Right cardiac atrium (tissue), 5 donors: ENCODE results near the gene ITGB7. TPM values are rescaled to one million over a fixed set of nuclear protein-coding genes. Genes with fewer than 3 reads are reported as not detected.

Experiments used
- ATAC-seq, 2 donors: fragments of 200-7000 bp; cut with Tn5 transposase; one replicate each; pipeline versions ENCODE4 v1.8.0 to v1.9.1; 2020; ENCODE audit warnings: moderate library complexity in 2 of 2, mild to moderate bottlenecking in 1 of 2
- DNase-seq, 3 donors: peaks; one replicate each; pipeline ENCODE4 v3.0.0-alpha.2; 2020
- H3K27ac ChIP-seq: one replicate; pipeline ENCODE4 v1.5.1; 2013; ENCODE audit warnings: mild to moderate bottlenecking, low read length, control low read depth, moderate library complexity
- H3K27me3 ChIP-seq: one replicate; pipeline ENCODE4 v1.6.1; 2013; ENCODE audit not compliant: control insufficient read depth, insufficient read depth
- H3K4me1 ChIP-seq: one replicate; pipeline ENCODE4 v1.6.1; 2013; ENCODE audit warnings: low read length; ENCODE audit not compliant: control insufficient read depth, insufficient read depth
- H3K4me3 ChIP-seq: one replicate; pipeline ENCODE4 v1.5.1; 2013; ENCODE audit warnings: low read length, control low read depth
- H3K9me3 ChIP-seq: one replicate; pipeline ENCODE4 v1.6.1; 2013; ENCODE audit warnings: low read length; ENCODE audit not compliant: control insufficient read depth
- WGBS: extraction: QIAGEN DNeasy Blood & Tissue Kit; methylation state at CpG from one replicate; pipeline ENCODE4 v1.1.7; 2013; 5-methylcytosine and 5-hydroxymethylcytosine counted together
- intact Hi-C, 4 donors: fragments of 100-400 bp; cut with DNase I; formaldehyde crosslinking; loops; one replicate each; pipeline versions ENCODE4 v1.11.0 to v1.14.0; 2022 to 2023
- polyA plus RNA-seq: library from polyadenylated mRNA; stranded (reverse); fragments of 200-250 nt; gene quantifications from one replicate; pipeline ENCODE4 v1.2.3, GENCODE V29; 2013
- total RNA-seq, 4 donors: library from RNA; stranded (reverse); fragmentation: NEBNext Ultra II Directional; extraction: Animal tissue kit (Norgen Biotek cat#: 25700); gene quantifications; one replicate each; pipeline ENCODE4 v1.2.1, GENCODE V29; 2021
- donor health status: healthy with polysubstance abuse.
- donor health status: DM: no; HTN: yes; CAD: no.
- donor health status: DM: no; HTN: no; CAD: no.
- donor health status: DM: no; HTN: yes; CAD: no; lungs with severe emphysema.
- donor health status: DM: yes; HTN: yes; CAD: no.

ITGB7 gene
- total and polyA plus RNA-seq, 5 donors: 0.45 to 2.8 (median 0.97) TPM

GRCh38 chr12:53230108-53230845 is 23.2 kb upstream of the ITGB7 start:
- ATAC-seq (no peak), DNase-seq (no peak)
- intact Hi-C loops: no loop called here
- Histone ChIP-seq H3K9me3 (no peaks in the 10 kb centered on the region), H3K4me1 (peaks cover 16% of the 10 kb centered on the region), H3K27ac (no peak overlapping the region), H3K27me3 (no peaks in the 10 kb centered on the region), H3K4me3 (no peak overlapping the region)
- 84% methylated on average over 10 of the region's 10 CpGs for WGBS

- no peak for DNase-seq
- intact Hi-C loops: no loop called here
- Histone ChIP-seq H3K27ac (no peak overlapping the region), H3K9me3 (no peaks in the 10 kb centered on the region), H3K4me3 (no peak overlapping the region), H3K4me1 (peaks cover 16% of the 10 kb centered on the region), H3K27me3 (no peaks in the 10 kb centered on the region)
- no peak for ATAC-seq
- 88% methylated on average over 2 of the region's 2 CpGs for WGBS
Observed at GRCh38 chr12:53229454-53229853, 22.4 kb upstream of the ITGB7 start.

DNA sequence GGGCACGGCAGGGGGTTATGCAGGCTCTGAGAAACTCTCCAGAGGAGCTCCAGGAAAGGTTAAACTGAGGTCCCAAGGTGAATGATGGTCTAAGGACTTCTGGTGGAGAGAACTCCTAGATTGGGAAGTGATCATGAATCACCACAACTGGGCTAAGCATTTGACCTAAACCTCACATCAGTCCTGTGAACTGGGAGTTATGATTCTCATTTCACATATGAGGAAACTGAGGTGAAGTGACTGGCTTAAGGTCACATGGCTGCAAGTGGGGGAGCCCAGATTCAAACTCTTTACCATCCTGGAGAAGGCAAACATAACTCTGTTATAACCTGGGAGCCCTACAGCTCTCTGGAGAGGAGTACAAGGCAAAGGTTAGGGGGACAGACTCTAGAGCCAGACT is 20.8 kb upstream of the ITGB7 start:
- ATAC-seq: no peak
- no peaks in the 10 kb centered on the region for H3K9me3 ChIP-seq
- 92% methylated on average over 1 of the region's 1 CpG for WGBS
- DNase-seq: no peak
- H3K27me3 ChIP-seq: no peaks in the 10 kb centered on the region
- peaks cover 12% of the 10 kb centered on the region for H3K4me1 ChIP-seq
- intact Hi-C loops: no loop called here
- no peak overlapping the region for H3K27ac ChIP-seq
- H3K4me3 ChIP-seq: no peak overlapping the region

GRCh38 chr12:53227341-53227740 is 20.3 kb upstream of the ITGB7 start:
- Histone ChIP-seq H3K4me3 (no peak overlapping the region), H3K27ac (no peak overlapping the region), H3K27me3 (no peaks in the 10 kb centered on the region), H3K9me3 (no peaks in the 10 kb centered on the region), H3K4me1 (peaks cover 8% of the 10 kb centered on the region)
- ATAC-seq (no peak), DNase-seq (no peak)
- intact Hi-C loops: no loop called here
- 94% methylated on average over 11 of the region's 11 CpGs for WGBS

DNA sequence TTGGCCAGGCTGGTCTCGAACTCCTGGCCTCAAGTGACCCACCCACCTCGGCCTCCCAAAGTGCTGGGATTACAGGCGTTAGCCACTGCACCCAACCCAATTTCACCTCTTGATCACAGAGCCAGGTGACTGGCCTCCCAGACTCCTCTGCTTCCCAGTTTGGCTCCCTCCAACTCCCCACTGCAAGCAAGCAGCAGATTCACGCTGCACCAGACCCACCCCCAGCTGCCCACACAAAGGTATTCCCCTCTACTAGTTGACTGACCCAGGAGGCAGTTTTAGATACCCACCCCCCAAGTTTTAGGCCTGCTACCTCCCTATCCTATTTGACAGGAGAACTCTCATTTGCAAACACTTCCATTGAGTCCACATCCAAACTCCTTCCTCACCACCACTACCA is 19.8 kb upstream of the ITGB7 start:
- WGBS: 95% methylated on average over 4 of the region's 4 CpGs
- H3K4me1 ChIP-seq: peaks cover 8% of the 10 kb centered on the region
- H3K4me3 ChIP-seq: no peak overlapping the region
- no peaks in the 10 kb centered on the region for H3K9me3 ChIP-seq
- intact Hi-C loops: no loop called here
- H3K27ac ChIP-seq: no peak overlapping the region
- no peak for DNase-seq
- ATAC-seq: no peak
- no peaks in the 10 kb centered on the region for H3K27me3 ChIP-seq

- no peak for ATAC-seq
- H3K4me1 ChIP-seq: peaks cover 8% of the 10 kb centered on the region
Observed at GRCh38 chr12:53225635-53226424, 18.8 kb upstream of the ITGB7 start.

GRCh38 chr12:53224897-53225634 is 18.0 kb upstream of the ITGB7 start:
- Histone ChIP-seq H3K9me3 (no peaks in the 10 kb centered on the region), H3K4me3 (no peak overlapping the region), H3K27me3 (no peaks in the 10 kb centered on the region), H3K4me1 (peaks cover 8% of the 10 kb centered on the region), H3K27ac (no peak overlapping the region)
- ATAC-seq: no peak
- intact Hi-C loops: no loop called here
- 80% methylated on average over 10 of the region's 10 CpGs for WGBS
- DNase-seq: no peak

More at GRCh38 chr12:53225635-53226424, 18.8 kb upstream of the ITGB7 start:
- Histone ChIP-seq H3K27ac (no peak overlapping the region), H3K9me3 (no peaks in the 10 kb centered on the region), H3K27me3 (no peaks in the 10 kb centered on the region), H3K4me3 (no peak overlapping the region)
- 90% methylated on average over 10 of the region's 10 CpGs for WGBS
- DNase-seq: no peak
- intact Hi-C loops: no loop called here

GRCh38 chr12:53224061-53224896 is 17.2 kb upstream of the ITGB7 start:
- ATAC-seq: no peak
- intact Hi-C loops: no loop called here
- H3K4me1 ChIP-seq: peaks cover 8% of the 10 kb centered on the region
- H3K27me3 ChIP-seq: no peaks in the 10 kb centered on the region
- no peak for DNase-seq
- H3K4me3 ChIP-seq: no peak overlapping the region
- H3K9me3 ChIP-seq: no peaks in the 10 kb centered on the region
- 60% methylated on average over 11 of the region's 11 CpGs for WGBS
- peak overlapping the region; percentile 7 for H3K27ac ChIP-seq

- intact Hi-C loops: no loop called here
- peak; percentile 67 to 84 (median 84) for DNase-seq
- Histone ChIP-seq H3K4me1 (peaks cover 8% of the 10 kb centered on the region), H3K27me3 (no peaks in the 10 kb centered on the region), H3K27ac (peak overlapping the region; percentile 80), H3K4me3 (no peak overlapping the region), H3K9me3 (no peaks in the 10 kb centered on the region)
- no peak for ATAC-seq
- WGBS: 20% methylated on average over 16 of the region's 16 CpGs
Observed at GRCh38 chr12:53223389-53224060, 16.5 kb upstream of the ITGB7 start.

GRCh38 chr12:53222806-53223261 is 15.8 kb upstream of the ITGB7 start:
- Histone ChIP-seq H3K27me3 (no peaks in the 10 kb centered on the region), H3K4me3 (no peak overlapping the region), H3K9me3 (no peaks in the 10 kb centered on the region), H3K27ac (peak overlapping the region; percentile 54), H3K4me1 (peaks cover 8% of the 10 kb centered on the region)
- ATAC-seq (no peak), DNase-seq (no peak)
- intact Hi-C loops: no loop called here
- 41% methylated on average over 4 of the region's 4 CpGs for WGBS
